Heart right ventricle (tissue), 16 donors: ENCODE measurements around the gene HEXD. TPM values are rescaled to one million over a fixed set of nuclear protein-coding genes. Genes with fewer than 3 reads are reported as not detected.

ENCODE experiments used
- ATAC-seq, 8 donors: fragments of 200-7000 bp; cut with Tn5 transposase; one replicate each; pipeline ENCODE4 v1.9.1; 2020; ENCODE audit warnings: mild to moderate bottlenecking in 8 of 8, moderate library complexity in 8 of 8, moderate number of reproducible peaks in 1 of 8
- DNase-seq, 2 donors: peaks; one replicate each; pipeline ENCODE4 v3.0.0-alpha.2; 2020
- H3K27ac ChIP-seq, 10 donors: fragments of 200-600 bp; sonication (generic) in 2 of 10; one replicate each; pipeline versions ENCODE4 v1.5.0 to v1.8.0; 2020 to 2022; ENCODE audit warnings: mild to moderate bottlenecking in 3 of 10
- H3K27me3 ChIP-seq, 7 donors: fragments of 200-600 bp; one replicate each; pipeline ENCODE4 v1.8.0; 2021 to 2022; ENCODE audit warnings: mild to moderate bottlenecking in 2 of 7
- H3K36me3 ChIP-seq, 9 donors: fragments of 200-600 bp; sonication (generic) in 1 of 9; one replicate each; pipeline versions ENCODE4 v1.5.0 to v1.8.0; 2020 to 2022; ENCODE audit warnings: mild to moderate bottlenecking in 2 of 9
- H3K4me1 ChIP-seq, 9 donors: fragments of 200-600 bp; sonication (generic) in 1 of 9; one replicate each; pipeline versions ENCODE4 v1.5.0 to v1.8.0; 2020 to 2022; ENCODE audit warnings: mild to moderate bottlenecking in 4 of 9
- H3K4me3 ChIP-seq, 10 donors: fragments of 200-600 bp; sonication (generic) in 2 of 10; one replicate each; pipeline versions ENCODE4 v1.5.0 to v1.8.0; 2020 to 2022; ENCODE audit warnings: mild to moderate bottlenecking in 7 of 10, moderate library complexity in 2 of 10
- H3K9me3 ChIP-seq, 11 donors: fragments of 200-600 bp in 10 of 11; sonication (generic) in 2 of 11; one replicate each; pipeline versions ENCODE4 v1.5.0 to v1.8.0; 2013 to 2022; ENCODE audit warnings: mild to moderate bottlenecking in 2 of 11, control low read depth in 1 of 11, moderate library complexity in 1 of 11
- WGBS, 2 donors: extraction: QIAGEN DNeasy Blood & Tissue Kit; methylation state at CpG; one replicate each; pipeline ENCODE4 v1.1.7; 2013; ENCODE audit warnings: inconsistent platforms in 1 of 2; 5-methylcytosine and 5-hydroxymethylcytosine counted together
- intact Hi-C, 10 donors: fragments of 100-400 bp; cut with DNase I; formaldehyde crosslinking; loops; one replicate each; pipeline versions ENCODE4 v1.11.1 to v1.14.2; 2022
- polyA plus RNA-seq, 2 donors: library from polyadenylated mRNA; stranded (reverse); fragments of 200-250 nt; gene quantifications; one replicate each; pipeline ENCODE4 v1.2.3, GENCODE V29; 2013
- total RNA-seq, 10 donors: library from RNA; stranded (reverse); fragmentation: NEBNext Ultra II Directional in 3 of 10; extraction: Animal tissue kit (Norgen Biotek cat#: 25700) in 3 of 10; gene quantifications; one replicate each; pipeline versions ENCODE4 v1.2.1 to v1.2.4, GENCODE V29; 2021 to 2023
- TF ChIP-seq, protein P1 (sequence below), 9 donors: fragments of 200-600 bp; sonication (generic) in 2 of 9; IDR thresholded peaks; one replicate each; pipeline versions ENCODE4 v1.5.0 to v1.8.0; 2021 to 2022; ENCODE audit warnings: antibody characterized with exemption in 9 of 9, mild to moderate bottlenecking in 5 of 9, moderate library complexity in 1 of 9
- donor health status: Arrhythmogenic right ventricular cardiomyopathy.
- donor health status: ischemic (EF 13 %, LVEDD 7.1; RV severe dilation, severe dysfunction).
- donor health status: healthy with polysubstance abuse.
- donor health status: DM: no; HTN: yes; CAD: no.
- donor health status: DM: no; HTN: no; CAD: no.
- donor health status: ischemic (EF 25% LVEDD 6.9; RV normal size, moderate dysfunction).
- donor health status: ischemic (EF 25% LVEDD 5.7; RV mildly dilated, moderate dysfunction).
- donor health status: healthy.
- donor health status: DM: yes; HTN: yes; CAD: no.
- donor health status: Ischemic cardiomyopathy.
- donor health status: ischemic (EF 35%, LVEDD 5.7; RV mildly dilated, moderate dysfunction).
- donor health status: nonischemic (EF 11% LVEDD 7.7; RV severe dilation, severe dysfunction).
- donor health status: DM: yes; HTN: yes; CAD: no.
- donor health status: PGD.
- donor health status: ischemic (EF 29% LVEDD 5.4; RV normal size, mild dysfunction).
- donor health status: nonischemic (EF 23%, LVEDD 6.1; RV moderate dilation, normal function).

The HEXD gene
- total and polyA plus RNA-seq, 12 donors, result 9.4 to 53.3 (median 13.5) TPM

DNA sequence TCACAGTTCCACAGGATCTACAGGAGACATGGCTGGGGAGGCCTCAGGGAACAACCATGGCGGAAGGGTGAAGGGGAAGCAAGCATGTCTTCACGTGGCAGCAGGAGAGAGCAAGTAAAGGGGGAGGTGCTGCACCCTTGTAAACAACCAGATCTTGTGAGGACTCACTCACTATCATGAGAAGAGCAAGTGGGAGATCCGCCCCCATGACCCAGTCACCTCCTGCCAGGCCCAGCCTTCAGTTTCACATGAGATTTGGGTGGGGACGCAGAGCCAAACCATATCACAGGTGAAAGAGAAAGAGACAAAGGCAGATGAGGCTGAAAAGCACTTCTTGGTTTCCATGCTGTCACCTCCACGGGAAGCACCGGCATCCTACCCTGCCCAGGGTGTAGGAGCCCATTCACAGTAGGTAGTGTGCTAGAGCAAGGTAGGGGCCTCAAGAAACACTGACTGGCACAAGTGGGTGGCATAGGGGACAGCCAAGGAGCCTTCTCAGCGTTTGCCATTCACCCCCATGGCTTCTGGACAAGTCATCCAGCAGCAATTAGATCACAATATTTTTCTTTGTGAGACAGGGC lies 47.0 kb downstream of the HEXD start:
- Histone ChIP-seq H3K9me3 (no peaks in the 10 kb centered on the region), H3K4me1 (peaks cover 0 to 29% (median 20%) of the 10 kb centered on the region in 9 donors), H3K27ac (peak overlapping the region in 3 of 10 donors; percentile 12 to 69 (median 46)), H3K4me3 (no peak overlapping the region), H3K27me3 (no peaks in the 10 kb centered on the region), H3K36me3 (peaks cover 4 to 100% (median 55%) of the 10 kb centered on the region in 9 donors)
- TF ChIP-seq, protein P1, sequence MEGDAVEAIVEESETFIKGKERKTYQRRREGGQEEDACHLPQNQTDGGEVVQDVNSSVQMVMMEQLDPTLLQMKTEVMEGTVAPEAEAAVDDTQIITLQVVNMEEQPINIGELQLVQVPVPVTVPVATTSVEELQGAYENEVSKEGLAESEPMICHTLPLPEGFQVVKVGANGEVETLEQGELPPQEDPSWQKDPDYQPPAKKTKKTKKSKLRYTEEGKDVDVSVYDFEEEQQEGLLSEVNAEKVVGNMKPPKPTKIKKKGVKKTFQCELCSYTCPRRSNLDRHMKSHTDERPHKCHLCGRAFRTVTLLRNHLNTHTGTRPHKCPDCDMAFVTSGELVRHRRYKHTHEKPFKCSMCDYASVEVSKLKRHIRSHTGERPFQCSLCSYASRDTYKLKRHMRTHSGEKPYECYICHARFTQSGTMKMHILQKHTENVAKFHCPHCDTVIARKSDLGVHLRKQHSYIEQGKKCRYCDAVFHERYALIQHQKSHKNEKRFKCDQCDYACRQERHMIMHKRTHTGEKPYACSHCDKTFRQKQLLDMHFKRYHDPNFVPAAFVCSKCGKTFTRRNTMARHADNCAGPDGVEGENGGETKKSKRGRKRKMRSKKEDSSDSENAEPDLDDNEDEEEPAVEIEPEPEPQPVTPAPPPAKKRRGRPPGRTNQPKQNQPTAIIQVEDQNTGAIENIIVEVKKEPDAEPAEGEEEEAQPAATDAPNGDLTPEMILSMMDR (IDR thresholded peaks at IDR 0.05), result no peak
- ATAC-seq, result no peak
- WGBS, 2 donors, result 87 to 90% methylated on average over 7 of the region's 7 CpGs
- intact Hi-C loops, result no loop called here
- no peak for DNase-seq

- no peaks in the 10 kb centered on the region for H3K27me3 ChIP-seq
- TF ChIP-seq, protein P1 (IDR thresholded peaks at IDR 0.05), result no peak
- WGBS, 2 donors, result 77 to 80% methylated on average over 7 of the region's 7 CpGs
- ATAC-seq, result no peak
- no peak overlapping the region for H3K27ac ChIP-seq
- H3K4me1 ChIP-seq, result peaks cover 0 to 15% (median 11%) of the 10 kb centered on the region in 9 donors
- peaks cover 4 to 97% (median 57%) of the 10 kb centered on the region in 9 donors for H3K36me3 ChIP-seq
- intact Hi-C loops, result no loop called here
- DNase-seq, result no peak
- no peaks in the 10 kb centered on the region for H3K9me3 ChIP-seq
- no peak overlapping the region for H3K4me3 ChIP-seq
Observed at GRCh38 chr17:82468692-82469091, 50.5 kb downstream of the HEXD start.

GRCh38 chr17:82470065-82470464 lies 51.9 kb downstream of the HEXD start:
- intact Hi-C loops, result no loop called here
- WGBS, 2 donors, result 97 to 99% methylated on average over 7 of the region's 7 CpGs
- DNase-seq (no peak), ATAC-seq (no peak)
- Histone ChIP-seq H3K27me3 (no peaks in the 10 kb centered on the region), H3K36me3 (peaks cover 4 to 98% (median 69%) of the 10 kb centered on the region in 9 donors), H3K4me3 (no peak overlapping the region), H3K27ac (no peak overlapping the region), H3K9me3 (no peaks in the 10 kb centered on the region), H3K4me1 (peaks cover 0 to 1% (median 0%) of the 10 kb centered on the region in 9 donors)
- TF ChIP-seq, protein P1 (IDR thresholded peaks at IDR 0.05), result no peak

DNA sequence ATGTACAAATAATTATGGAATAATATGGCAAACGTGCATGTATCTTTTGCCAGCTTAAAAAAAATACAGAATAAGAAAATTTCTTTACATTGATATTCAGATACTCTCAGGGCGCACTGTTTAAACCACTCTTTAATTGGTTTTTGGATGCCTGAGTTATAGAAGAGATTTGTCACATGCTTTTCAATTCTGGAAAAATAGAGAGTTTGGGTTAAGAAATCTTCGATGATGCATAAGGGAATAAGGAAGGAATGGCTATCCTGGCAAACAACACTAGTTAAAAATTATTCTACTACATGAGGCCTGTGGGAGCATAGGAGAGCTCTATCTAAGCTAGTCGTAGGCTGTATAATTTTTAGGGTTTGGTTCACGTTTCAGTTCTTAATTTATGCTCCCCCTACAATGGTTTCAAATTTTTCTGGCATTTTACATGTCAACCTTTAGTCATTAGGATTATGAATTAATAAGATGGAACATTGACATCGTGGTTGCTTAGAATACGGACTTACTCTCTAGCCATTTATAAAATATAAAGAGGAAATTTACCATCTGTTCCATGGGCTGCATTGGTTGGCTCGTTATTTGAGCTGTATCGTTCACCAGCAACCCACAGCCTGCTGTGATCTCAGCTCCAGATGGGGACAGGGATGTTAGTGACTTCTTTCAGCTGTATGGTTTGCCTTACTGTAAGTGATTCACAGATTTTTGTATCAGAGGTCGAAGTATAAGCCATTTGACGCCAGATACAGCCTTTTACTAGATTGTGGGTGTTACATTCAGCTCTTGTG lies 56.3 kb downstream of the HEXD start:
- TF ChIP-seq, protein P1 (IDR thresholded peaks at IDR 0.05), result no peak
- intact Hi-C loops, result no loop called here
- Histone ChIP-seq H3K36me3 (peaks cover 0 to 97% (median 54%) of the 10 kb centered on the region in 9 donors), H3K27ac (no peak overlapping the region), H3K9me3 (no peaks in the 10 kb centered on the region), H3K27me3 (no peaks in the 10 kb centered on the region), H3K4me3 (no peak overlapping the region), H3K4me1 (no peaks in the 10 kb centered on the region)
- 88 to 89% methylated on average over 11 of the region's 11 CpGs for WGBS, 2 donors
- ATAC-seq (no peak), DNase-seq (no peak)
